ENCODE measurements around the gene CALN1.

CALN1 gene

DNA sequence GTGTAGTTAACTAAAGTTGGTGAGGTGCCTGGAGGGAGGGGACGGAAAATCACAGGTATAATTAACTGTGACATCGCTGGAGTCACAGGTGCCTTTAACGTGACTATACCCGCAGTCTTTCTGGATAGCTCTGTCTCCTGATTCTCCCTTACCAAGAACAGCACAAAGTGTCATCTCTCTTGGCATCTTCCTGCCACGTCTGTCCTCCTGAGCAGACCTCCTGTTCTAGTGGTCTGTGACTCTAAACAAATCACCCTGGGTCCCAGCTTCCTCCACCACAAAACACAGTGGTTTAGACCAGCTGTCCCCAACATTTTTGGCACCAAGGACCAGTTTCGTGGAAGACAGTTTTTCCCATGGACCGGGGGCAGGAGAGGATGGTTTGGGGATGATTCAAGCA, 90.5 kb downstream of the CALN1 start:
- DNase-seq = no peak

DNA sequence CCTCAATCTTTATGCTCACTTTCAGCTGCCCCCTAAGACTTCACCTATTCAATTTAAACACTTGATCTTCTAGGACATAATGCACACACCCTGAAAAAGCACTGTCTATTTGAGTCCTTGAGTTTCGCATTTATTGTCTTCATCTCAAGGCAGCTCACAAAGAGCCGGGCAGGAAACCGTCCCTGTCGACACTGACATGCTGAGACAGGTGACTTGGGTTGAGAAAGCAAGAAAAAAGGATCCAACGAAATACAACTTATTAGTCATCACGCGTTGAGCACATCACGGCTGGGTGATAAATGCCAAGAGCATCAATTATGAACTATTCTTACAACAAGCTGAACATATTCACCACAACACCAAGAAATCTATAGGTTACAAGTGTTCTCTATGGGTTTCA, 91.1 kb downstream of the CALN1 start:
- no peak for DNase-seq

- DNase-seq = no peak
Measured at GRCh38 chr7:72317341-72317740, 94.8 kb downstream of the CALN1 start.

GRCh38 chr7:72316148-72316547, 96.0 kb downstream of the CALN1 start:
- DNase-seq = no peak

DNA sequence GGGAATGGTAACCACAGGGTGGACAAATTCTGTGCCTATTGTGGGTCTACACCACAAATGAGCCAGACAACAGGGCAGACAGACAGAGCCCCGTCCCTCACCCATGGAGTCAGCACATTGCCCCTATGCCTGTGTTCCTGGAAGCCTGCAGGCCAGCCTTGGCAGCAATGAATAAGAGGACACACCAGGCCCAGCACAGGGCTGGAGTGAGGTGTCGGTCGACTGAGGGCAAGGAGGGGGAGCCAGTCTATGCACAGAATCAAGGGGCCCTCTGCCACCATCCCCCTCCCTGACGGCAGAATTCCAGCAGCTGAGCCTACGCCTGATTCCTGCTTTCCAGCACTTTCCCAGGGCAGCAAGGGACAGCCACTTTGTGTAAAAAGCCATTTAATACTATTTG, 98.2 kb downstream of the CALN1 start:
- DNase-seq = no peak

GRCh38 chr7:72310301-72310700, 101.8 kb downstream of the CALN1 start:
- no peak for DNase-seq

DNA sequence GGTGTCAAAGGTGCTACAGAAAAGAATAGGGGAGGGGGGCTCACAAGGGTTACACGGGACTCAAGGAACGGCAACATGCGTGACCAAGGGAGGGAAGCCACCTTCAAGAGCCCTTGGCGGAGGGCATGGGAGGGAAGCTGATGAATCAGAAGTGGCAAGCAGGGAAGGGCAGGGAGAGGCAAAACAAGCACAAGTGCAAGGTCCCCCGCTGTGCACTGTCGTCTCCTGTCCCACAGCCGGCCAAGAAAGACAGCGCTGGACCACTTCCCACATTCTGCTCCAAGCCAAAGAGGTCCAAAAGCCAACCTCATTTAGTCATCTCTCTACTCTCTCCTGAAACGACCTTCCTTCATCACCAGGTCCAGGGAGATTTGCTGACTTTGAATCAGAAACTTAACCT, 102.7 kb downstream of the CALN1 start:
- no peak for DNase-seq

GRCh38 chr7:72308986-72309385, 103.2 kb downstream of the CALN1 start:
- no peak for DNase-seq

DNA sequence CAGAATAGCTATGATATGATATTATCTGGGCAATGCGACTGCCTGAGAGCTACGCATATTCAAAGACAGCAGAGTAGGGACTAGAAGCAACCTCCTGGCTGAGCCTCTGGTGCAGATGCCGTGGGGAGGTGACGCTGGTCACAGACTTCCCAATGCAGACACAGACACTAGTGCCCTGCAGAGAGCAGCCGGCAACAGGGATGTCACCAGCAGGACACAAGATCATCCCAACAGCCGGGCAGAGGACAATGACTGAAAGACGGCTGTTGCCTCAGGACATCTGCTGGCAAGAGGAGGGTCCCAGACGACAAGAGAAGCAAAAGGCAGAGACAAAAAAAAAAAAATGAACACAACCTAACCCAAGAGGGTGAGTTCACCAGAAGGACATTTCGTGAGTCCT, 104.6 kb downstream of the CALN1 start:
- no peak for DNase-seq

DNA sequence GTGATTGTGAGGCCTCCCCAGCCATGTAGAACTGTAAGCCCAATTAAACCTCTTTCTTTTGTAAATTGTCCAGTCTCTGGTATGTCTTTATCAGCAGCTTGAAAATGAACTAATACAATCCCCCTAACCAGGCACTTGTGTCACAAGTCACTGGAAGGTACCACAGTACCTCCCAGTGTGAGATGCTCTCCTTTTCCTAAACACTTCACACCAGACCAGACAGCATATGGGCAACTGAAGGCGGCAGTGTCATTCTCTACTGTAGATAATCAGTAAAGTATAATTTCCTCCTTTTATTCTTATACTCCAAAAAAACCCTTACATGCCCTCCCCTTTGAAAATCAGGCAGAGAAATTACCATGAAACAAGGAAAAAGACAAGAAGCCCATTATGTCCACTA, 113.2 kb downstream of the CALN1 start:
- DNase-seq = no peak

DNA sequence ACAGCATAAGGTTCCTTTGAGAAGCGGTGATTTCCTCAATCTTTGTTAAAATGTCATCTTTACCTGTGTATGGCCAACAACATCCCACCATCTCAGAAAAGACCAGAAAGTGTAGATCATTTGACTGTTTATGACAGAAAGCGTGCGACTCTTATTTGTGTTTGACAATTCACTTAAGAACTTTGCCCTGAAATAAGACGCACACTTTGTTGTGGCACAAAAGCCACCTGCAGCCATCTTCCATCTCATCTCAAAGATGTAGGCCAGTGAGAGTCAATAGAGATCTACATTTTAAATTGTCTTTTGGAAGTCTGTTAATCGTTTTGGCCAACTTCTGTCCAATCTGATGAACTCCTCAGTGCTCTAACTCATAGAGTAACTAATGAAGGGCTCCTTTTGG, 114.0 kb downstream of the CALN1 start:
- DNase-seq = no peak

GRCh38 chr7:72297636-72298035, 114.5 kb downstream of the CALN1 start:
- DNase-seq = no peak

DNA sequence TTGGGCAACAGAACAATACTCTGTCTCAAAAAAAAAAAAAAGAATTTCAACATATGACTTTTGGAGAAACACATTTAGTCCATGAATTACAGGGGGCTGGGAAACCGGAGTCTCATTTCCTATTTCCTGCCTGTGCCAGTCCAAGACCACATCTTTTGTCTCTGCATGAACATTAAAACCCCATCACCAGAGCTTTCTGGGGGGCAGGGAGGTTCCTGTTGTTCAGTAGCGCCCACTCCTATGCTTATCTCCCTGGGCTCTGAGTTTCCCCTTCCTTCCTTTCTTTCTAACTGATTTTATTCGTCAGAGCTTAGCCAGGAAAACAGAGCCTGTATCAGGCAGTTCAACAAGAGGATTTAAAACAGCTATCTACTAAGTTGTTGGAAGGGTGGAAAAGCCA, 119.3 kb downstream of the CALN1 start:
- no peak for DNase-seq

GRCh38 chr7:72292118-72292517, 120.0 kb downstream of the CALN1 start:
- no peak for DNase-seq

DNA sequence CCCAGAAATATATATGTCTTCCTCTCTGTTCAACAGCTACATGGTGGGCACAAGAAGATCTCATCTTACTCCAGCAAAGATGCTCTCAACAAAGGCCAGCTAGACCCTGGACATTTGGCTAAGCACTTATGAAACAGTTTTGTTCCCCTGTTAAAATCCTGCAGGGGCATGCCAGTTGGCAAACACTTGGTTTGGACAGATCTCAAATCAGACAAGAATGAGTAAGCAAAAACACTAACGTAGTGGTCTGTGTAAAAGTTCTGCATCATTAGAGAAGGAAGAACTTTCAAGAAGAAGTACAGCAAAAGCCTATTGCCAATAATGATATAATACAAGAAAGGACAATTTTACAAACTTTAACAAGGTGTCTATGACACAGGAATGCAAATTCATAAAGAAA, 125.6 kb downstream of the CALN1 start:
- DNase-seq = no peak

GRCh38 chr7:72283309-72283708, 128.8 kb downstream of the CALN1 start:
- DNase-seq = no peak

GRCh38 chr7:72281308-72281707, 130.8 kb downstream of the CALN1 start:
- no peak for DNase-seq

DNA sequence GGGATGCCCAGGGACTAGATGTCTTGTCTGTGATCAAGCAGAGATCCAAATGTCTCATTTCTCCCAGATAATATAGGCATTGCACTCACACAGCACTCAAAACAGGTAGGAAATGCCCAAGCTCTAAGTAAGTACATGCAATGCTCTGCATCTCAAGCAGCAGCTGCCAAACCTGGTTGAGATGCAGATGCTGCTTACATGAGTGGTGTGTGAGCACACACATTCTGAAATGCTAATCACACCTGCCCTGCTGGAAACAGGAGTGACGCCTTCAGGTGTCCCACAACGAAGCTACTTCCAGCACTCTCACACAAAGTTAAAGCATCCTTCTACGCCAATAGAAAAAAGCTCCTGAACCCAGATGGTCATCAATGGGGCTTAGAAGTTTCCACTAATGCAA, 132.9 kb downstream of the CALN1 start:
- no peak for DNase-seq

- DNase-seq = no peak
Measured at GRCh38 chr7:72278550-72278949, 133.6 kb downstream of the CALN1 start.

DNA sequence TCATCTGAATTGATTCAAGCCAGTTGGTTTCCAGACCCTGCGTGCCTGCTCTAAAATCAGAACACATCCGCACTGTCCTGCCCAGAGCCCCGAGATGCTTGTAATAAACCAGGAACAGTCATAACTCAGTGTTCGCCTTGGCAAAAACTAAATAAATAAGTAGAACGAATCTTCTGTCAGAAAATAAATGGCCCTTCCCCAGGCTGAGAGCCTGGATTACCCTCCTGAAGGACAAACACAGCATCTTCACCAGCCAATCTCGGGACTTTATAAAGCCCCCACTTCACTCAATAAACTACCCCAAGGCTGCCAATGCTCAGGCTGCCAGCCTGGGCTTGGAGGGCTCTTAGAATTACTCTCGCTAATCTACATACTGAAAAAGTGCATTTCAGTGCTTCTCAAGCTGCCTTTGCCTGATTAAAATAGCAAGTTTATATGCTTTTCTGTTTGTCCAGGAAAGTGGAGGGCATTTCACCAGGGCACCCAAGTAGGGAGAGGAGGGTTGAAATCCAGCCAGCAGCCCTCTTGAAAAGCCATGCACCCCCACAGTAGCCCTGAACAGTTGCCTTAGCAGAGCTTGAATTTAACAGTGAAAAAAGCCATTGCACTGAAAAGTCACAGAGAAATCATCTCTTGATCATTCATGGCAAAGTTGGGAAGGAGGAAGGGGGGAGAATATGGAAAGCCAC, 136.6 kb downstream of the CALN1 start:
- DNase-seq = no peak

GRCh38 chr7:72272479-72272878, 139.7 kb downstream of the CALN1 start:
- DNase-seq = no peak

- DNase-seq = no peak
Measured at GRCh38 chr7:72268796-72269195, 143.3 kb downstream of the CALN1 start.

- no peak for DNase-seq
Measured at GRCh38 chr7:72268090-72268489, 144.0 kb downstream of the CALN1 start.

DNA sequence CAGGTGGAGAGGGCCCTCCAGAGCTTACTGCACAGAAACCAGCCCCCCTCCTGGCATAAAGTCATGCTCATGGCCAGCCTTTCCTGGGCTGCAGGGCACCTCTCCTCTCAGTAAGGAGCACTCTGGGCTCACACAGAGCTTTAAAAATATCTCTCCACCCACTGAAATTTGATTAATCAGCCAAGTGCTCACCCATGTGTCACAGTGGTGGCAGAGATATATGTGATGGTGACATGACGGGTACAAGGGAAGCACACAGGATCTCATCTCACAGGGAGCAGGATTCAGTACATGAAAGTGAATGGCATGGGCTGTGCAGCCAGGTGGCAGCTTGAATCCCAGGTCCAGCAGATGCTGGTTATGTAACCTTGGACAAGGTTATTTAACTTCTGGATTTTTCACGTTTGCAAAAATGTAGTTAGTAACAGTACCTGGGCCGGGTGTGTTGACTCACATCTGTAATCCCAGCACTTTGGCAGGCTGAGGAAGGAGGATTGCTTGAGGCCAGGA, 144.8 kb downstream of the CALN1 start:
- no peak for DNase-seq

- DNase-seq = no peak
Measured at GRCh38 chr7:72266771-72267170, 145.4 kb downstream of the CALN1 start.

All from NCI-H345 (cell line).